ENCODE data around the gene ANO9.

The ANO9 gene

GRCh38 chr11:379205-380094, 62.4 kb downstream of the ANO9 start:
- Histone ChIP-seq H3K9ac (ENCODE audit: insufficient read length) (no peak overlapping the region), H3K9me3 (ENCODE audit: low read depth, low read length) (no peaks in the 10 kb centered on the region), H3K4me3 (no peak overlapping the region), H3K27ac (no peak overlapping the region), H3K36me3 (ENCODE audit: insufficient read depth, low read length) (no peaks in the 10 kb centered on the region; the same call in 1 of the 2 replicates)
- no peak for DNase-seq (ENCODE audit: low read depth, low spot score)
- no peak for TF ChIP-seq FOXP2 (optimal IDR thresholded peaks at IDR 0.05; ENCODE audit: control extremely low read depth, extremely low read length, insufficient read depth)
- no peak for TF ChIP-seq POLR2AphosphoS5 (IDR thresholded peaks at IDR 0.05; ENCODE audit: borderline replicate concordance, low read depth, low read length)
- TF ChIP-seq EZH2 (IDR thresholded peaks at IDR 0.05): no peak

DNA sequence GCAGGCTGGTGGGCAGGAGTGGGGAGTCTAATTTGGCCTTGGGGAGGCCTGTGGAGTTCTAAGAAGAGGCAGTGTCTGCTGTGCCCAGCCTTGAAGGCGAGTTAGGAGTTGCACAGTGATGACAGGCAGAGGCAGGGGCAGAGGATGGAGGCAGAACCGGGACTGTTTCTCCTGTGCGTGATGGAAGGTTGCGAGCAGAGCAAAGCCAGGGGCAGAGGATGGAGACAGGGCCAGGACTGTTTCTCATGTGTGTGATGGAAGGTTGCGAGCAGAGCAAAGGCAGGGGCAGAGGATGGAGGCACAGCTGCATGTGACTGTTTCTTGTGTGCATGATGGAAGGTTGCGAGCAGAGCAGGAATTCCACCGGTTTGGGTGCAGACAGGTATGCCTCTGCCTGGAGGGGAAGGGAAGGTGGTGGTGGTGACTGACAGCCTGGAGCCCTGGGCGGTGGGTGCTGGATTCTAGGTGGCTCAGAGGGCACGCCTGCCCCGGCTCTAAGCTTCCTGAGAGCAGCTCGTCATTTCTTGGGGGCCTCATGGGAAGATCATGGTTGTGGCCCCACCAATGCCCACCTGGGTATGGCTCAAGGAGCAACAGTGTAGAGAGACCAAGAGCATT, 63.8 kb downstream of the ANO9 start:
- no peaks in the 10 kb centered on the region for H3K9me3 ChIP-seq (ENCODE audit: low read depth, low read length)
- no peak overlapping the region for H3K27ac ChIP-seq
- peaks cover 10% of the 10 kb centered on the region; the same call in 1 of the 2 replicates for H3K36me3 ChIP-seq (ENCODE audit: insufficient read depth, low read length)
- DNase-seq (ENCODE audit: low read depth, low spot score): no peak
- H3K4me3 ChIP-seq: no peak overlapping the region
- TF ChIP-seq POLR2AphosphoS5 (IDR thresholded peaks at IDR 0.05; ENCODE audit: borderline replicate concordance, low read depth, low read length): no peak
- TF ChIP-seq FOXP2 (optimal IDR thresholded peaks at IDR 0.05; ENCODE audit: control extremely low read depth, extremely low read length, insufficient read depth): no peak
- no peak for TF ChIP-seq EZH2 (IDR thresholded peaks at IDR 0.05)
- no peak overlapping the region for H3K9ac ChIP-seq (ENCODE audit: insufficient read length)

DNA sequence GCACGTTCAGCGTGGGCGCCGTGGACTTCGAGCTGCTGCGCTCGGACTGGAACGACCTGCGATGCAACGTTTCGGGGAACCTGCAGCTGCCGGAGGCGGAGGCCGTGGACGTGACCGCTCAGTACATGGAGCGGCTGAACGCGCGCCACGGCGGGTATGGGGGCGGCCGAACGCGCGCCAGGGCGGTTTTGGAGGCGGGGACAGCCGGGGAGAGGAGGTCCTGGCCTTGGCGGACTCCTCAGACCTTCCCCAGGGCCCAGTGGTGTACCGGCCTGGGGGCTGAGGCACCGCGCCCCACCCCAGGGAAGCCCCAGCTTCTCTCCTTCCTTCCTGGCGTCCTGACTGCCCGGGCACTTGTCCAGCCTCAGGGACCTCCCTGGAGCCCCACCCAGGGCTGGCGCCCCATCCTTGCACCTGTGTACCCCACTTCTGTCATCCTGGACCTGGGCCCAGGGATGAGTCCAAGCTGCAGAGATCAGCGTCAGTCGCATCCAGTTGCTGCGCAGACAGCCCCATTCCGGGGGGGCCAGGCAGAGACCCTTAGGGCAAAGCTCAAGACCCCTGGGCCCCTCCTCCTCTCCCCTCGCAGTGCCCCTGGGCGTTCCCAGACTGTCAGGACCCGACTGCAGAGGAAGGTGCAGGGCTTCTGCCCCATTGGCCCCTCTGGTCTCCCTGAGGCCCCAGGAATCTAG, 64.5 kb downstream of the ANO9 start:
- H3K36me3 ChIP-seq (ENCODE audit: insufficient read depth, low read length): peaks cover 14% of the 10 kb centered on the region; the same call in 1 of the 2 replicates
- no peak overlapping the region for H3K27ac ChIP-seq
- no peak overlapping the region for H3K4me3 ChIP-seq
- no peaks in the 10 kb centered on the region for H3K9me3 ChIP-seq (ENCODE audit: low read depth, low read length)
- no peak for DNase-seq (ENCODE audit: low read depth, low spot score)
- TF ChIP-seq FOXP2 (optimal IDR thresholded peaks at IDR 0.05; ENCODE audit: control extremely low read depth, extremely low read length, insufficient read depth) (no peak), POLR2AphosphoS5 (IDR thresholded peaks at IDR 0.05; ENCODE audit: borderline replicate concordance, low read depth, low read length) (no peak), EZH2 (IDR thresholded peaks at IDR 0.05) (no peak)
- H3K9ac ChIP-seq (ENCODE audit: insufficient read length): no peak overlapping the region

- no peak overlapping the region for H3K4me3 ChIP-seq
- H3K9me3 ChIP-seq (ENCODE audit: low read depth, low read length): no peaks in the 10 kb centered on the region
- TF ChIP-seq POLR2AphosphoS5 (IDR thresholded peaks at IDR 0.05; ENCODE audit: borderline replicate concordance, low read depth, low read length): no peak
- H3K9ac ChIP-seq (ENCODE audit: insufficient read length): no peak overlapping the region
- peaks cover 20% of the 10 kb centered on the region; the same call in 1 of the 2 replicates for H3K36me3 ChIP-seq (ENCODE audit: insufficient read depth, low read length)
- no peak overlapping the region for H3K27ac ChIP-seq
- DNase-seq (ENCODE audit: low read depth, low spot score): no peak
Observed at GRCh38 chr11:376531-377173, 65.2 kb downstream of the ANO9 start.

DNA sequence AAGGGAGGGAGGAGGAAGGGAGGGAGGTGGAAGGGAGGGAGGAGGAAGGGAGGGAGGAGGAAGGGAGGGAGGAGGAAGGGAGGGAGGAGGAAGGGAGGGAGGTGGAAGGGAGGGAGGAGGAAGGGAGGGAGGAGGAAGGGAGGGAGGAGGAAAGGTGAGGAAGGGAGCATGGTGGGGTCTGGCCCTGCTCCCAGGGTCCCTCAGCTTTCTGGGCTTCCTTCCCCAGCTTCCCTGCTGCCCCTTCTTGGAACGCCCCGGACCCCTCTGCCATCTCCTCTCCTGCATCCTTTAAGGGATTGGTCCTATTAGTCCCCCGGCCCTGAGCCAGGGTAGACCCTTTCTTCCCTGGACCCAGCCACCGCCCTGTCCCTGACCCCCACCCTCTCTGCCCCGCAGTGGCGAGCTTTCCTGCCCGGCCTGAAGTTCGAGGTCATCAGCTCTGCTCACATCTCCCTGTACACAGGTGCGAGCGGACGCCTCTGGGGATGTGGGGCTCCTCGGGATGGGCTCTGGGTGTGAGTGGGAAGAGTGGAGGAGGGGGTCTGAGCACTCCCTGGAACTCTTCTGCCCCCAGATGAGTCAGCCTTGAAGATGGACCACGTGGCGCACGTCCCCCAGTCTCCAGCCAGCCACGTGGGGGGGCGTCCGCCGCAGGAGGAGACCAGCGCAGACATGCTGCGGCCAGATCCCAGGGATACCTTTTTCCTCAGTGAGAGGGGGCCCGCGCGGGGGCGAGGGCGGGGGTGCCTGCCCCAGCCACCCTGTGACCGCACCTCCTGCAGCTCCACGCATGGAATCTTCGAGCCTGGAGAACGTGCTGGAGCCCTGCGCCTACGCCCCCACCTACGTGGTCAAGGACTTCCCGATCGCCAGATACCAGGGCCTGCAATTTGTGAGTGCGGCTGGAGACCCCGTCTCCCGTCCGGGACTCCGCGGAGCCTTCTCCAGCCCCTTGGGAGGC, 66.5 kb downstream of the ANO9 start:
- Histone ChIP-seq H3K27ac (no peak overlapping the region), H3K36me3 (ENCODE audit: insufficient read depth, low read length) (peaks cover 20% of the 10 kb centered on the region; the same call in 1 of the 2 replicates), H3K9me3 (ENCODE audit: low read depth, low read length) (no peaks in the 10 kb centered on the region), H3K9ac (ENCODE audit: insufficient read length) (no peak overlapping the region), H3K4me3 (no peak overlapping the region)
- no peak for TF ChIP-seq FOXP2 (optimal IDR thresholded peaks at IDR 0.05; ENCODE audit: control extremely low read depth, extremely low read length, insufficient read depth)
- no peak for TF ChIP-seq EZH2 (IDR thresholded peaks at IDR 0.05)
- no peak for TF ChIP-seq POLR2AphosphoS5 (IDR thresholded peaks at IDR 0.05; ENCODE audit: borderline replicate concordance, low read depth, low read length)
- DNase-seq (ENCODE audit: low read depth, low spot score): no peak

DNA sequence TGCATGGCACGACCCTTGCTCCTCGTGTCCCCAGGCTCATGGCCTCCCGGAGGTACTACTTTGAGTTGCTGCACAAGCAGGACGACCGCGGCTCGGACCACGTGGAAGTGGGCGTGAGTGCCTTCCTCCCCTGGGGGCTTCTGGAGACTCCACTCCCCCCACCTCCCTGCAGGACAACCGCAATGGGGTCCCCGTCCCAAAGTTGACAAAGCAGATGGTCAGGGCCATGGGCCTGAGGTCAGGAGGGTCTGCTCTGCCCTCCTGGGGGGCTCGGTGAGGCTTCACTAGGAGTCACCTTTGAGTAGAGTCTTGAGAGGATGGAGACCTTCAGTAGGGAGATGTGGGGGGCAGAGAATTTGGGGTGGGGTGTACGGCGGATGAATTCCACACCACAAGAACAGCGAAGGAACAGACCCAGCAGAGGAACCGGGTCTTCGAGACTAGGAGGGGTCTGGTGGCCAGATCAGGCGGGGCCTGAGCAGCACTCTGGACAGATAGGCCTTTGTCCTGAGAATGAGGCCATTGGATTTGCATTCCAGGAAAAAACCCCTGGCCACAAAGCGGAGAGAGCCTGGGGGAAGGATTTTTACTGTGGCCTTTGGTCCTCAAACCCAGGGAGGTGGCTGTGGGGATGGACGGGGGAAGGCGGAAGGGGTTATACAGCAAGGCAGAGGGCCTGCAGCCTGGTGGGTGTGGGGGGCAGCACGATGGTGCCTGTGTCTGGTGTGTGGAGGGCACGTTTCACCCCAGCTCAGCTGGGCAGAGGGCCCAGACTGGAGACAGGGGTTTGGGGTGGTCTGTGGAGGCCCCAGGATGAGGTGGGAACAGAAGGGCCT, 67.9 kb downstream of the ANO9 start:
- no peak for TF ChIP-seq POLR2AphosphoS5 (IDR thresholded peaks at IDR 0.05; ENCODE audit: borderline replicate concordance, low read depth, low read length)
- no peak for TF ChIP-seq FOXP2 (optimal IDR thresholded peaks at IDR 0.05; ENCODE audit: control extremely low read depth, extremely low read length, insufficient read depth)
- no peak for TF ChIP-seq EZH2 (IDR thresholded peaks at IDR 0.05)
- Histone ChIP-seq H3K9ac (ENCODE audit: insufficient read length) (no peak overlapping the region), H3K27ac (no peak overlapping the region), H3K36me3 (ENCODE audit: insufficient read depth, low read length) (peaks cover 20% of the 10 kb centered on the region; the same call in 1 of the 2 replicates), H3K9me3 (ENCODE audit: low read depth, low read length) (no peaks in the 10 kb centered on the region), H3K4me3 (no peak overlapping the region)
- no peak for DNase-seq (ENCODE audit: low read depth, low spot score)

Data from SK-N-MC (cell line).